Gastrocnemius medialis (tissue), 4 donors: ENCODE results near the gene NXNL1.

ENCODE experiments used
- POLR2A ChIP-seq, 2 donors: fragments of 450-650 bp; IDR thresholded peaks; one replicate each; pipeline ENCODE4 v1.6.1; 2017; ENCODE audit warnings: antibody characterized with exemption in 2 of 2, mild to moderate bottlenecking in 2 of 2, moderate library complexity in 2 of 2
- TF ChIP-seq, protein P1 (sequence below), 5 experiments: fragments of 450-650 bp in 3 of 5; fragments of 200-600 bp in 2 of 5; sonication (generic) in 2 of 5; IDR thresholded peaks in 4 of 5; conservative IDR thresholded peaks in 1 of 5; 1 replicate in 4 of 5; 2 replicates in 1 of 5; pipeline ENCODE4 v1.5.1; 2016 to 2019; ENCODE audit warnings: antibody characterized with exemption in 5 of 5, mild to moderate bottlenecking in 3 of 5, moderate library complexity in 3 of 5

DNA sequence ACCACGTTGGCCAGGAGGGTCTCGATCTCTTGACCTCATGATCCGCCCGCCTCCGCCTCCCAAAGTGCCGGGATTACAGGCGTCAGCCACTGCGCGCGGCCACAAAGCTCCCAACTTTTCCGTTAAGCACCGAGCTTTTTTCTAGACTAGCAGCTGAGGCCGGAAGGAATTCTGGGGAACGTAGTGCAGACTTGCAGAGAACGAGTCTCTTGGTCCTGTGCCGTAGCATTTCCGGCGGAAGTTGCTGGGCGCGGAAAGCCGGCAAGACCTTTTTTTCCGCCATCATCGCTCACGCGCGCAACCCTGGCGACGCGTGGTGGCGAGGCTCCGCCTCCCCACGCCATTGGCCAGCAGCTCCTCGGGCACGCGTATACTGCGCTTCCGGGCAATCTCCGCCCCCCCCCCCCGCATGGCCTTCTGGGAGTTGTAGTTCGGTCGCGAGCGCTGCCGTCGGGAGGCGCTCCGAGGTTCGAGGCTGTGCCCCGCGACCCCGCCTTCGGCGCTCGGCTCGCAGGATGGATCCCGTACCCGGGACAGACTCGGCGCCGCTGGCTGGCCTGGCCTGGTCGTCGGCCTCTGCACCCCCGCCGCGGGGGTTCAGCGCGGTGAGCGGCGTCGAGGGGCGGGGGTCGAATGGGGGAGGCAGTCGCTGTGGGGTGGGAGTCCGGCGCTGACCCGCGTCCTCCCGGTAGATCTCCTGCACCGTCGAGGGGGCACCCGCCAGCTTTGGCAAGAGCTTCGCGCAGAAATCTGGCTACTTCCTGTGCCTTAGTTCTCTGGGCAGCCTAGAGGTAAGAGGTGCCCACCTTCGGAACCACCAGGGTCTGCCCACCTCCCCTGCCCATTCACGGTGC is 40.9 kb downstream of the NXNL1 start, which contains the start of gene MVB12A:
- TF ChIP-seq, protein P1, sequence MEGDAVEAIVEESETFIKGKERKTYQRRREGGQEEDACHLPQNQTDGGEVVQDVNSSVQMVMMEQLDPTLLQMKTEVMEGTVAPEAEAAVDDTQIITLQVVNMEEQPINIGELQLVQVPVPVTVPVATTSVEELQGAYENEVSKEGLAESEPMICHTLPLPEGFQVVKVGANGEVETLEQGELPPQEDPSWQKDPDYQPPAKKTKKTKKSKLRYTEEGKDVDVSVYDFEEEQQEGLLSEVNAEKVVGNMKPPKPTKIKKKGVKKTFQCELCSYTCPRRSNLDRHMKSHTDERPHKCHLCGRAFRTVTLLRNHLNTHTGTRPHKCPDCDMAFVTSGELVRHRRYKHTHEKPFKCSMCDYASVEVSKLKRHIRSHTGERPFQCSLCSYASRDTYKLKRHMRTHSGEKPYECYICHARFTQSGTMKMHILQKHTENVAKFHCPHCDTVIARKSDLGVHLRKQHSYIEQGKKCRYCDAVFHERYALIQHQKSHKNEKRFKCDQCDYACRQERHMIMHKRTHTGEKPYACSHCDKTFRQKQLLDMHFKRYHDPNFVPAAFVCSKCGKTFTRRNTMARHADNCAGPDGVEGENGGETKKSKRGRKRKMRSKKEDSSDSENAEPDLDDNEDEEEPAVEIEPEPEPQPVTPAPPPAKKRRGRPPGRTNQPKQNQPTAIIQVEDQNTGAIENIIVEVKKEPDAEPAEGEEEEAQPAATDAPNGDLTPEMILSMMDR (IDR thresholded peaks at IDR 0.05 in 4 of 5, conservative IDR thresholded peaks at IDR 0.05 in 1 of 5): peak in 1 of 5 experiments; percentile 7
- TF ChIP-seq POLR2A (IDR thresholded peaks at IDR 0.05): peak in 1 of 2 donors; percentile 45
